Erythroblast (primary cell): Measurements from ENCODE around the gene INHBA.

Experiments
- DNase-seq, 2 experiments: peaks; one replicate each; lab custom pipeline; 2025; lab: John Stamatoyannopoulos, UW
- GATA1 ChIP-seq: IDR thresholded peaks from 2 replicates; pipeline ENCODE4 v1.6.1; 2011; ENCODE audit warnings: low read depth, mild to moderate bottlenecking, control low read depth, low read length, moderate library complexity
- POLR2A ChIP-seq: IDR thresholded peaks from 2 replicates; pipeline ENCODE4 v1.6.1; 2011; ENCODE audit warnings: mild to moderate bottlenecking, low read length

The INHBA gene

DNA sequence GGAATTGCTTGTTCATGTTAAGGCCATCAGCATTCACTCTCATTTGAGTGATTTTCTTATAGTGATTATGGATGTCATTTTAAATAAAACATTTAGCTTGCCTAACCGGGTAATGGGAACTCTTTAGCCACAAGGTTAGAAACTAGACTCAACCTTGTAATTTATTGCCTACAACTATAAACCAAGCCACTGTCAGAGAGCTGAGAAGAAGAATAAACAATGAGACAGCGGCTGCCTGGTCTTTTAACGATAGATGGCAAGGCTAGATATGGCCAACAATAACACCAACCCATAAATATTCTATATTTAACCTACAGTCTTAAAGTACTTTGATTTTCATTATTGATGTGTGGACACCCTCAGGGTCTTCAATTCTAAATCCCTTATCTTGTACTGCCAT, 27.8 kb upstream of the INHBA start:
- no peak for DNase-seq
- TF ChIP-seq POLR2A (no peak), GATA1 (no peak)

DNA sequence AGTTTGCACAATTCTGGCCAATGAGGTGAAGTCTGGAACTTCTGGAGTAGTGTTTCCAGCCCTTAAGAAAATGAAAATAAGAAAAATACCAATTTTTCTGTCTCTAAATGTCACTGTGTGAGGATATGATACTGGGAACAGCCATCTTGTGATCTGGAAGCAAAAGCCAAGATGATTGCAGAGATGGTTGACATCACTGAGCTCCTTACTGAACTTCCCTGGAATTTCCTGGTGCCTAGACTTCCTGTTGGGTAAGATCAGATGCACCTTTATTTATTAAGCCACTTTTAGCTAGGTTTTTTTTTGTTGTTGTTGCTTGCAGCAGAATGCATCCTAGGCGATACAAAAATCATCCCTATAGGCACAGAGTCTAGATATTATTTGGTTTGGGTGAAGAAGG, 27.3 kb upstream of the INHBA start:
- TF ChIP-seq POLR2A: no peak
- no peak for TF ChIP-seq GATA1
- no peak for DNase-seq

DNA sequence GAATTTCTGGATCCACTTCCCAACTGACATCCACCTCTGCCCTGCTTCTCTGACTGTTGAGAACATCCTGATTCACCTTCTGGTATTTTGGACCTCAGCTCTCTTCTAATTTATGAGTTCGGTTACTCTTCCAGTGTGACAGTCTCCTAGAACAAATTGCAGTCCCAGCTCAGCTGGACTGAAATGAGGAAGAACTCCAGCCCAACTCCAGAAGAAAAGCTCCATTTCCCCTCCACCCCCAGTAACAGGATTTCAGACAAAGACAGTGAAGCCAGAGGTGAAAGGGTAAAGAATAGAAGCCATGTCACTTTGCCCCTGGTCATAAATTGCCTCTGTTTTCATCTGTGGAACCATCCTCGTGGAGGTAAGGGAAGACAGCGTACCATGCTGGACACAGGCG, 26.2 kb upstream of the INHBA start:
- DNase-seq: no peak
- TF ChIP-seq GATA1: no peak
- no peak for TF ChIP-seq POLR2A

DNA sequence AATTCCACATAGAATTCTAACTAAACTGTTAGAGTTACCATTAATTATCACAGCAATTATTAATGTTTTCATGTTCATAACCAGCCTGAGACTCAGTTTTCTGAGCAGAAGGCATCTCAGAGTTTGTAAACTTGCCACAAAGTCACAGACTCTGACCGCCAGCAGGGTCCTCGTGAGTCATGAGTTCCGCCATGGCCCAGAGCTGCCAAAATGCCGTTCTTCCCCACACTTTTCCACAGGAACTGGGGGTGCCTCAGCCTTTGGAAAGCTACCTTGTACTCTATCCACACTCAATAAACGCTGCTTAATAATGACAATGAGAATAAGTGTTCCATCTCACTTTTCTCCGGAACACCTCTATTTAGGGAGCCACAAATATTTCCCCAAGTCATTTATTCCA, 22.1 kb upstream of the INHBA start:
- TF ChIP-seq GATA1: no peak
- DNase-seq: no peak

DNA sequence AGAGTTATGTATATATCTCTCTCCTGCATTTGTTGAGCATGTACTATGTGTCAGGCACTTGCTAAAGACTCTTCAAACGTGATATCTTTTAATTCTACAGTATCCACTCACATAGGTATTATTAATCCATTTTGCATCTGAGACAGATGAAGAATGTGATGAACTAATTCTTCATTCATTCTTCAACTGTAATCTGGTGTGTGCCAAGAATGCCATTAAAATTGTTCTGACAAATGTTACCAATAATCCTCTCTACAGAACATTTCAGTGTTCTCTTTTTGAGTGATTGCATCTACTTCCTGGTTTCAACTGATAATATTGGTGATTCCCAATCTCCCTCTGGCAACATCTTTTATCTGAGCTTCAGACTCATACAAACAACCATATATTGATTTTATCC, 18.0 kb upstream of the INHBA start:
- no peak for TF ChIP-seq POLR2A
- TF ChIP-seq GATA1: no peak
- DNase-seq: no peak

DNA sequence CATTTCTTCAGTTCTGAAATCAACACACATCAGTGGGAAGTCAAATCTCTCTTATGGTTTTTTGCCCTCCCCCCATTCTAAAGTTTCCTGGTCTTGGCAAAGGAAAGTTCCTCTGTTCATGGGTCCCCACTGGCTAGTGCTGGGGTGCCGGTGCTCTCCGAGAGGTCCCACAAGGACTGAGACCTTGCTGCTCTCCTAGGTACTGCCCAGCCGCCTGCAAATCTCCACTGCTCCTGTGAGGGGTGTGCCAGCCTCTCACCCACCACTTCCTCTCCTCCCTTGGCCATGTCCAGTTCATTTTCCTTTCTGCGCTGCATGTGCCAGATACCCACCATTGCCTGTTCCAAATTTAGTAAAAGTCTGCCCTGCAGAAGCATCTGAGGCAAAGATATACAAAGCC, 17.2 kb upstream of the INHBA start:
- no peak for DNase-seq
- TF ChIP-seq POLR2A (no peak), GATA1 (no peak)

DNA sequence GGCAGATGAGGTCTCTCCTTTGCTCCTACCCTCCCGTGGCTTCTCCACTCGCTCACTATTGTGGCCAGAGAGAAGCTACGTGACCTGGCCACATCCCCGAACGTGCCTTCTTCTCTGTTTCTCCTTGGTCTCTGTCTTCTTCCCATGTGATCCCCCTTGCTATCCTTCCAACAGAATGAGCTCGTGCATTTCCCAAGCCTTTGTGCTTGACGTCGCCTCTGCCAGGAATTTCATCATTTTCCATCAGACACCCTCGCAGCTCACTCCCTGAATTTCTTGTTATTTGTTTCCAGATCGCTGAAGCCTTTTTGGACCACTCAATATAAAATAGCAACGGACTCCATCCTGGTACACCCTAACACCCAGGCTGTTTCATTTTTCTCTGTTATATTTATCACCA, 13.8 kb upstream of the INHBA start:
- TF ChIP-seq POLR2A (no peak), GATA1 (no peak)
- no peak for DNase-seq

DNA sequence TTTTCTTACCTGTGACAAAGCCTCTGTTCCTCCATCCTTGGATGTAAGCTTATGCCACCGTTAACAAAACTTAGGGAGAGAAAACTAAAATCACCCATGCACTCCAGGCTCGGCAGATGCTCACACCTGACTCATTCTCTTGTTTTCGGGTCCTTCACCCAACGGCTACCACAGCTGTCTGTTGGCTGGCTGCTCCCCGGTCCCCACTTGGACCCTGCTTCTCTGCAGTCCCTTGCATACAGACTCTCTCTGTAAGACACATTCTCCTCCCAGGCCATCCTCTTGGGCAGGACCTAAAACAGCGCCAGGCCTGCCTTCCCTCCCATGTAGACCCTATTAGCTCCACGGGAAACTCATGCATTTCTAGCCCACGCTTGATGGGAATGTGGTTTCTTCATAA, 12.1 kb upstream of the INHBA start:
- no peak for TF ChIP-seq POLR2A
- no peak for TF ChIP-seq GATA1
- no peak for DNase-seq

DNA sequence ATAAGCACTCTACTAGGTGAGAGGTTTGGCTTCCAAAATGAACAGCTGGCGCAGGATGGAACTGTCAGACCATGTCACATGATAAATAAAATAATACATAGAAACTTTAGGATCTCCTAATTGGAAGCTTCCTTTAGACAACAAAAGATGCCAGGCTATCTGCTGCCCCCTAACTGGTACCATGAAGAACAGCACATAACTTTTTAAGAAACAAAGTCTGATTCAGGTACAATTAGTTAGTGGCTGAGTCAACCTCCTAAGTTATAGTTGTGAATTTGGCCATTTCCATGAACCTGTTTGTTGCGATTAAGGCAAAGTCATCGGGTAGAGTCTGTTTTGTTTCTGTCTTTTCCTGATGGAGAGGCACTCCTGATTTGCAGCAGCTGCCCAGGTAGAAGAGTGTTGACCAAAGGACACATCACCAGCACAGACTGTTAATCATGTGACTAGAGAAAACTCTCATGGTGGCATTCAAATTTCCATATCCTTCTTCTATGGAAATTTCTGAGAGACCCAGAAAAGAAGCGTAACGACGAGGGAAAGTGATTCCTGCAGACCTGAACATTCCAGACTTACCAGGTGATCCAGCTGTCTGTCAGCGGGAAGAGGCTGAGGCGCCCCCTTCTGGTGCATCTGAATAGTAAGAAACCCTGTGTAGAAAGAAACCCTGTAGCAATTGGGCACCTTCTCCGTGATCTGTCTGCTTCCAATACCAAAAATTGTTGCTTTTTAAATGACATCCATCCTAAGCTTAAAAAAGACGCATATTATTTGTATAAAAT, 8.6 kb upstream of the INHBA start:
- TF ChIP-seq GATA1: no peak
- TF ChIP-seq POLR2A: no peak
- peak; percentile 6 to 33 for DNase-seq

DNA sequence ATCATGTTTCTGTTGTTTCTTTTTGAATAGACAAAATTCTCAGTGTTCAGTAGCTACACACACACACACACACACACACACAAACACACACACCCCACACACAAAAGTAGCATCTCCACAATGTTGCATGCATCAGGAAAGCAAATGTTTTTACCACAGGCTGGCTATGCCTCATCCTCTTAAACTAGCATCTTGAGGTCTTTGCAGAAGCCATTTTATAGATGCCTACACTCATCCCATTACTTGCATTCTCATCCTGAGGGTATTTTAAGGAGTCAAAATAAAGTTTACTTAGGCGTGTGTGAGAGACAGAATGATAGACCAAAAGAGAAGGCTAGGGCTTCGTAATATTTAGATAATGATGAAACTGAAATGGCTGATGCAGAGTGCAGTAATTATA, 7.9 kb upstream of the INHBA start:
- no peak for TF ChIP-seq POLR2A
- no peak for TF ChIP-seq GATA1
- DNase-seq: no peak

DNA sequence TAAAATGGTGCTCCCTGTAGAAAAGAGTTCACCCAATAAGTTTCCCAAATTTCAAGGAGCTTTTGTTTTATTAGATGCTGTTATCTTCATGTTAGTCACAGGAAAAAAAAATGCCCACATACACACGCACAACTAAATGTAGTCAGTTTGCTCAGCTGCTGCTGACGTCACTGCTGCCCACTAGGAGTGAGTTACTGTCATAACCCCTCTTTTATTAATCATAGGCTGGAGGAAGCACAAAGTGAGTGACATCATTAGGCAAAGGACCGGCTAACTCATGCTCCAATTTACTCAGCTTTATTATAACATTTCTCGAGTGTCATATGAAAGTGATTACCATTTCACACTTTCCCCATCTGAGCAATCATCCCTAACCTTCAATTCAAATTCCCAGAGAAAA, 6.7 kb upstream of the INHBA start:
- no peak for TF ChIP-seq GATA1
- no peak for TF ChIP-seq POLR2A
- no peak for DNase-seq

DNA sequence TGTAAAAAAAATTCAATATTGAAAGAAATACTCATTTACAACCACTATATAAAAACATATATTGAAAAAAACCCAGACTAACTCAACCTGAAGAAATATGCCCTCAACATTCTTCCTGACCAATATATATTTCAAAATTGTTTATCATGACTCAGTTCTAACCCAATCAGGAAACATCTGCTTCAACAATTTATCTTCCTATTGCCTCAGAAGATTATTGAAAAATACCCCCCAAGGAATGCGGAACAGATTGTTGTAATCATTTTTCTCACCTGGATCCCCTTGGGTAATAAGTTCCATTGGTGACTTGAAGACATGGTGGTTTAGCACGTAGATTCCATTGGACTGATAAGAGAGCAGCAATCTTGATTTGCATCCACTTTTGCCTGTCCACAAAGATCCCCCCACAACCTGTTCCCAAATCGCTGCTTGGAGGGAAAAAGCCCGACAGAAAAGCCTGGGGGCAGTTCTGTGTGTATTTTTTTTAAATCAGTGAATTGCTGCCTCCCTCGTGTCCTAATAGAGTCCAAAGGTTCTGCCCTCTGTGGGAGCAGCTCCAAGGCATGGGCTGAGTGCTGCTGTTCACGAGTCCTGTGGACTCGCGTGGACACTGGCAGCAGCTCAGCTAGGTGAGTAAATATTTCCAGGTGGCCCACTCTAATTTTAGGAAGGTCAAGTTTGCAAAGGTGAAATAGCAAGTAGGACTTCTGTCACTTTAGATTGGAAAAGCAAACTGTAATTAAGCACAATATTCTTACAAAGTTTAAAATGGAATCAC, 5.9 kb upstream of the INHBA start:
- no peak for TF ChIP-seq GATA1
- no peak for TF ChIP-seq POLR2A
- DNase-seq: no peak

DNA sequence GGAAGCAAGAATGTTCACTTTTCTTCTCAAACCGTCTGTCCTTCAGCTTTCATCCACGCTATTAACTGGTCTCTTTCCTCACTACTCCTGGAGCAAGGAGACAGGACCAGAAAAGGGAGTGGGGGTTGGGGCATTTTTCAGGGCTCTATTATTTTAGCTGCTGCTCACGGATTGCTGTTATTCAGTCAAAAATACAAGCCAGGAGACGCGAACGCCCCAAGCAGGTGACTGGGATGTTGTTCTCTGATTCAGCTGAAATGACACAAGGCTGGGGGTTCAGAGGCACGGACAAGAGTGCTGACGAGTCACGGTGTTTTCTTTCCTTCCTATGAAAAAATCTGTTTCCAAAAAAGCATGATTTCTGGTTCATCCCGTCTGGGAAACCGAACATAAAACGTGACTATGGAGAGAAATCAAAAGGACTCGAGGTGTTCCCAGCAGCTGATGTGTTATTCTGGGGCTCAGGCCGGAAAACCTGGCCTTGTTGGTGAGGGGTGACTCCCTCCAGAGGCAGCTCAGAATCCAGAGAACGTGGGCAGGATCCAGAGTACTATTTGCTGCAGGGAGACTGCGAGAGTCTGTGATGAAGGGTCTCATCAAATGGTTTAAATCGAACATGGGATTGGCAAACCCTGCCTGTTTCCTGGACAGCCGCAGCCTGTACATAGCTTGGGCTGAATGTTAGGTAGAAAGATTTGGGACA, 3.5 kb upstream of the INHBA start:
- no peak for TF ChIP-seq POLR2A
- TF ChIP-seq GATA1: no peak

More for the DNA sequence above, 3.5 kb upstream of the INHBA start:
- DNase-seq: no peak
